Lung (tissue), 12 donors: ENCODE results near the gene NPAS3. TPM values are rescaled to one million over a fixed set of nuclear protein-coding genes. Genes with fewer than 3 reads are reported as not detected.

Experiments
- ATAC-seq: fragments of 200-7000 bp; cut with Tn5 transposase; one replicate; pipeline ENCODE4 v1.9.1; 2020; ENCODE audit warnings: moderate number of reproducible peaks; ENCODE audit not compliant: insufficient read depth, low FRiP score
- DNase-seq, 3 donors: peaks; one replicate each; pipeline ENCODE4 v3.0.0-alpha.2; 2013 to 2017
- H3K27ac ChIP-seq, 2 donors: one replicate each; pipeline ENCODE4 v1.5.1; 2013; ENCODE audit warnings: mild to moderate bottlenecking in 2 of 2, moderate library complexity in 2 of 2, control low read depth in 1 of 2, inconsistent platforms in 1 of 2, low read depth in 1 of 2, low read length in 1 of 2
- H3K27me3 ChIP-seq, 3 donors: one replicate each; pipeline ENCODE4 v1.5.1; 2013; ENCODE audit warnings: low read length in 2 of 3; ENCODE audit not compliant: control insufficient read depth in 3 of 3, insufficient read depth in 3 of 3
- H3K36me3 ChIP-seq, 4 donors: one replicate each; pipeline ENCODE4 v1.5.1; 2013; ENCODE audit warnings: low read length in 4 of 4, mild to moderate bottlenecking in 1 of 4, moderate library complexity in 1 of 4; ENCODE audit not compliant: control insufficient read depth in 4 of 4, insufficient read depth in 4 of 4
- H3K4me1 ChIP-seq, 5 donors: one replicate each; pipeline ENCODE4 v1.5.1; 2013; ENCODE audit warnings: low read length in 5 of 5, mild to moderate bottlenecking in 2 of 5, moderate library complexity in 1 of 5; ENCODE audit not compliant: control insufficient read depth in 5 of 5, insufficient read depth in 5 of 5
- H3K4me3 ChIP-seq: one replicate; pipeline ENCODE4 v1.5.1; 2013; ENCODE audit warnings: mild to moderate bottlenecking, control low read depth, moderate library complexity
- H3K9ac ChIP-seq, 2 donors: one replicate each; pipeline ENCODE4 v1.5.1; 2013; ENCODE audit warnings: low read length in 2 of 2, control low read depth in 1 of 2; ENCODE audit not compliant: insufficient read depth in 1 of 2
- H3K9me3 ChIP-seq, 4 donors: one replicate each; pipeline ENCODE4 v1.5.1; 2013; ENCODE audit warnings: low read length in 3 of 4, mild to moderate bottlenecking in 1 of 4, moderate library complexity in 1 of 4; ENCODE audit not compliant: control insufficient read depth in 4 of 4, insufficient read depth in 3 of 4
- WGBS, 2 donors: extraction: QIAGEN DNeasy Blood & Tissue Kit; methylation state at CpG; one replicate each; pipeline ENCODE4 v1.1.7; 2013; 5-methylcytosine and 5-hydroxymethylcytosine counted together
- polyA plus RNA-seq, 2 donors: library from polyadenylated mRNA; stranded (reverse); fragments of 200-250 nt; gene quantifications; one replicate each; pipeline ENCODE4 v1.2.1, GENCODE V29; 2013
- total RNA-seq, 2 donors: library from RNA; depleted of rRNA in 1 of 2; stranded (reverse); fragments of >200 nt in 1 of 2; gene quantifications; one replicate each; pipeline ENCODE4 v1.2.1, GENCODE V29; 2014 to 2021
- TF ChIP-seq, protein P1 (sequence below): IDR thresholded peaks from 2 replicates; pipeline ENCODE4 v1.5.1; 2012; ENCODE audit warnings: mild to moderate bottlenecking; ENCODE audit errors: control extremely low read depth, extremely low read depth
- donor health status: control.
- donor health status: control.
- donor health status: Bipolar disorder and iron deficiency.
- donor health status: healthy.
- donor health status: DM: yes; HTN: yes; CAD: no.

Gene NPAS3
- total and polyA plus RNA-seq, 4 donors, result 0.13 to 0.48 (median 0.33) TPM

DNA sequence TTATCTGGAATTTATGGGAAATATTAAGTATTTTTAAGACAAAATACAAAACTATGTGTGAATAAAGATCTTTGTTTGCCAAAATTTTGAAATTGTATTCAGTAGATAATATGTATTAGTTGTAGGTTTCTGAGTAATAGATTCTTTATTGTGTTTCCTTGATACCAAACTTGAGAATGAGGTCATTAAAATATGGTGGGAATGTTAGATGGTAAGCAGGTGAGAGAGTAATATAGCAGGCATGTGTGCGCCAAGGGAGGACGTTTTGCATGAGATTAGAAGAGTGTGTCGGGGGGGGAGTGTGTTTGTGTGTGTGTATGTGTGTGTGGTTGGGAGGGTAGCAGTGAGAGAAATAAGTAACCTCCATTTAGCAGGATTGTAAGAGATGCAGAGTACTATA is 376.5 kb downstream of the NPAS3 start:
- Histone ChIP-seq H3K36me3 (no peaks in the 10 kb centered on the region), H3K9ac (no peak overlapping the region), H3K9me3 (no peaks in the 10 kb centered on the region), H3K4me3 (no peak overlapping the region), H3K27ac (no peak overlapping the region), H3K4me1 (peaks cover 0 to 6% (median 0%) of the 10 kb centered on the region in 5 donors), H3K27me3 (no peaks in the 10 kb centered on the region)
- DNase-seq (no peak), ATAC-seq (no peak)
- TF ChIP-seq, protein P1, sequence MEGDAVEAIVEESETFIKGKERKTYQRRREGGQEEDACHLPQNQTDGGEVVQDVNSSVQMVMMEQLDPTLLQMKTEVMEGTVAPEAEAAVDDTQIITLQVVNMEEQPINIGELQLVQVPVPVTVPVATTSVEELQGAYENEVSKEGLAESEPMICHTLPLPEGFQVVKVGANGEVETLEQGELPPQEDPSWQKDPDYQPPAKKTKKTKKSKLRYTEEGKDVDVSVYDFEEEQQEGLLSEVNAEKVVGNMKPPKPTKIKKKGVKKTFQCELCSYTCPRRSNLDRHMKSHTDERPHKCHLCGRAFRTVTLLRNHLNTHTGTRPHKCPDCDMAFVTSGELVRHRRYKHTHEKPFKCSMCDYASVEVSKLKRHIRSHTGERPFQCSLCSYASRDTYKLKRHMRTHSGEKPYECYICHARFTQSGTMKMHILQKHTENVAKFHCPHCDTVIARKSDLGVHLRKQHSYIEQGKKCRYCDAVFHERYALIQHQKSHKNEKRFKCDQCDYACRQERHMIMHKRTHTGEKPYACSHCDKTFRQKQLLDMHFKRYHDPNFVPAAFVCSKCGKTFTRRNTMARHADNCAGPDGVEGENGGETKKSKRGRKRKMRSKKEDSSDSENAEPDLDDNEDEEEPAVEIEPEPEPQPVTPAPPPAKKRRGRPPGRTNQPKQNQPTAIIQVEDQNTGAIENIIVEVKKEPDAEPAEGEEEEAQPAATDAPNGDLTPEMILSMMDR, result no peak
- 91 to 94% methylated on average over 3 of the region's 3 CpGs for WGBS, 2 donors

DNA sequence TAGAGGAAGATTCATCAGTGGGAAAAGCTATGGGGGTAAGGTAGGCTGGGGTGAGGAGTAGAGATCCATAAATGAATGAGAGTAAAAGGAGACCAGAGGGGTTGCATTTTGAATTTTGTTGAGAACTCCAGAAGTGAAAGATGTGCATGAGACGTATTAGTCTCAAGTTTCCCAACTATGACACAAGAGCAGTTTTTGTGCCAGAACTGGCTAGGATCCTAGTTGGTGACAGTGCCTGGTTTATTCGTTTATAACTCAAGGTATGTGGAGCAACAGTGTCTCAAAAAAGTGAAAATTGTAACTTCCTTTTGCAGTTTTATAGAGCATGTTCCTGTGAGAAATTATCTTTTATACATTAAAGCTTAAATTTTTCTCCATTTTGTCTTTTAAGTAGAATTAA is 377.0 kb downstream of the NPAS3 start:
- TF ChIP-seq, protein P1, result no peak
- Histone ChIP-seq H3K9me3 (peaks cover 0 to 2% (median 0%) of the 10 kb centered on the region in 4 donors), H3K27ac (no peak overlapping the region), H3K36me3 (no peaks in the 10 kb centered on the region), H3K27me3 (peaks cover 0 to 2% (median 0%) of the 10 kb centered on the region in 3 donors), H3K4me1 (peaks cover 0 to 3% (median 0%) of the 10 kb centered on the region in 5 donors), H3K4me3 (no peak overlapping the region), H3K9ac (no peak overlapping the region)
- DNase-seq (peak in 2 of 3 donors; percentile 8 to 42), ATAC-seq (no peak)
- 63 to 66% methylated on average over 2 of the region's 2 CpGs for WGBS, 2 donors

DNA sequence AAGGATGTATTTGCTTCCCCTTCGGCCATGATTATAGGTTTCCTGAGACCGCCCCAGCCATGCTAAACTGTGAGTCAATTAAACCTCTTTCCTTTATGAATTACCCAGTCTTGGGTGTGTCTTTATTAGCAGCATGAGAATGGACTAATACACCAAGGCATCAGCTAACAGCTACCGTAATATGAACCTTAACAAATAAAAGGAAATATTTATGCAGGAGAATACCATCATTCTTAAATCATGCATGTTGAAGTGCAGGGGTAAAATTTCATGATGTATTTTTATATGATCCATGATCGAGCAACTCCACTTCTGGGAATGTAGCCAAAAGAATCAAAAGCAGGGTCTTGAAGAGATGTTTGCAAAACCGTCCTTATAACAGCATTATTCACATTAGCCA is 379.0 kb downstream of the NPAS3 start:
- WGBS, 2 donors, result 69 to 71% methylated on average over 5 of the region's 5 CpGs
- DNase-seq, result peak in 1 of 3 donors; percentile 14
- no peaks in the 10 kb centered on the region for H3K36me3 ChIP-seq
- H3K4me3 ChIP-seq, result no peak overlapping the region
- ATAC-seq, result no peak
- no peak overlapping the region for H3K27ac ChIP-seq
- no peak overlapping the region for H3K9ac ChIP-seq
- peaks cover 0 to 2% (median 0%) of the 10 kb centered on the region in 3 donors for H3K27me3 ChIP-seq
- peaks cover 0 to 2% (median 0%) of the 10 kb centered on the region in 4 donors for H3K9me3 ChIP-seq
- no peaks in the 10 kb centered on the region for H3K4me1 ChIP-seq
- TF ChIP-seq, protein P1, result no peak

DNA sequence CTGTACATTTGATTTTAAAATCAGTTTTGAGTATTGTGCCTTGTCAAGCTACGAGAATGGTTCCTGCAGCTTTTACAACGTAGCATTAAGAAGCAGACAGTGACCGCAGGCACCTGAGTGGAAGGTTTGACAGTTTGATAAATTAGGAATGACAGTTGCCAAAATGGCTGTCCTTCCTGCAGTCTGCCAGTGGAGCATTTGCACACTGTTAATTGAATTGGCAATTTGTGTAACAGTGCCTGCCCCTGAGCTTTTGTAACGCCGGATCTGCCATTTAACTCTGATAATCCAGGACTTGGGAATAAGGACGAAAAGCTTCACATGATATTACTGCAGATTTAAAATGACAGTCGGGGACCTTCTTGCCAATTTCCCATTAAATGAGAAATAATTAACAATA is 385.3 kb downstream of the NPAS3 start:
- WGBS, 2 donors, result 89 to 92% methylated on average over 7 of the region's 7 CpGs

More for the DNA sequence above, 385.3 kb downstream of the NPAS3 start:
- TF ChIP-seq, protein P1, result no peak
- H3K27me3 ChIP-seq, result peaks cover 0 to 4% (median 0%) of the 10 kb centered on the region in 3 donors
- no peak overlapping the region for H3K4me3 ChIP-seq
- DNase-seq (no peak), ATAC-seq (no peak)
- H3K27ac ChIP-seq, result no peak overlapping the region
- H3K4me1 ChIP-seq, result no peaks in the 10 kb centered on the region
- H3K36me3 ChIP-seq, result no peaks in the 10 kb centered on the region
- peaks cover 0 to 2% (median 0%) of the 10 kb centered on the region in 4 donors for H3K9me3 ChIP-seq
- H3K9ac ChIP-seq, result no peak overlapping the region
